ENCODE data around the gene USP1.

Gene USP1

DNA sequence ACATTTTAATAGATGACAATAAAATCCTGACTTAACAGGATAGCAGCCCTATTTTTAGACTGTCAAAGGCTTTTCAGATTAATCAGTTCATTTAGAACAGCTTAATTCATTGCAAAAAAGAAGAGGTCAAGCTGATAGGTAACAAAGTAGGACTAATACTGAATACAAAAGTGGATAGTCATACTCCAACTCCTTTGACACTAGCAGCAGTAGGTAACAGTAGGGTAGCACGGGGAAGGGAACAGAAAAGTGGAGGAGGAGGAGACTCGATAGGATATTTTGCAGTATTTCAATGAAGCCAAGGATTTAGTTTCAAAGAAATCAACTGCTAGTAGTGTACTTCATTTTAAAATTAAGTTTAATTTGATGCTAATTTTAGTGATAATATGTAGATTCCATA, 51.1 kb downstream of the USP1 start:
- DNase-seq, result no peak

DNA sequence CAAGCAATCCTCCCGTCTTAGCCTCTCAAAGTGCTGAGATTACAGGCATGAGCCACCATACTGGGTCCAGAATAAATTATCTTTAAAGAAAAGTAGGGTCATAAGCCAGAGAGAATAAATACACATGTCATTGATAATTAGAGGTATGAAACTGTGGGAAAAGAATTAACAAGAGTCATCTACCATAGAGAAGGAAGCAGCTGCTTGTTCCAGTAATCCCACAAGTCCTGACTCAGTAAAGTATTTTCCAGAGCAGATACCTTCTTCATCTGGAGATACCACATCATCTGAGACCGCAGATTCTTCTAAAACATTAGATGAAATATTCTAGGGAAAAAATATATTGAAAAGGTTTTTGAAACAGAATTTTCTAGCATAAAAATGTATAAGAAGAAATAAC, 55.7 kb downstream of the USP1 start:
- no peak for DNase-seq

DNA sequence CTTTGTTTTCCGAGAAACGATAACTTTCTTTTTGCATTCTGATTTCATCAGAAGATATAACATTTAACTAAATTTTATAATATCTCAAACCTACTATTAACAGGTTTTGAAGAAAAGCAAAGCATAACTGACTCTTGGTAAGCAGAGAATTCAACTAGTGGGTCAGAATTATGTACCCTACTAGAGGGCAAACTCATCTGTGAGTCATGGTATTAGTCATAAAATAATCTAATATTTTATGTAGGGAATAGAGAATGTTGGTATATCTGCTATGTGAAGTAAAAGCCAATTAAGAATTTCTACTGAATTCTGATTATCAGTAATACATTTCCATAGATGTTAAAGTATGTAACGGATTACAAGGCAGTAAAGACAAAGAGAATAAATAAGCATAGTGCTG, 56.8 kb downstream of the USP1 start:
- no peak for DNase-seq

DNA sequence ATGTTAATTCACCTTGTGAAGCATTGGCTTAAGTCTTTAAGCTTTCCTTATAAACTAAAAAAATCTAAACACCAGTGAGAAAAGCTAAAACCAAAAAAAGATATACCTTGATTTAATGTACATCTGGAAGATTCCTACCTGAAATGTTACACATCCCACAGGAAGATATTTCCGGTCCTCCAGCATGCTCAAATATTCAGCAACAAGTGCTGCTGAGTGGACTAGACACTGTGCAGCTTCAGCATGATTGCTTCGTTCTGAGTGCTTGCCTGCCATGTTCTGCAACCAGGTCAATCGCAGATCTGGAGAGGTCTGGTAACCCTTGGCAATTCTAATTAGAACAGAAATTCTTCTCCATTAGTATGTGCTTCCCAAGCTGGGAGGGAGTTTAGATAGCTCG, 57.3 kb downstream of the USP1 start:
- no peak for DNase-seq

DNA sequence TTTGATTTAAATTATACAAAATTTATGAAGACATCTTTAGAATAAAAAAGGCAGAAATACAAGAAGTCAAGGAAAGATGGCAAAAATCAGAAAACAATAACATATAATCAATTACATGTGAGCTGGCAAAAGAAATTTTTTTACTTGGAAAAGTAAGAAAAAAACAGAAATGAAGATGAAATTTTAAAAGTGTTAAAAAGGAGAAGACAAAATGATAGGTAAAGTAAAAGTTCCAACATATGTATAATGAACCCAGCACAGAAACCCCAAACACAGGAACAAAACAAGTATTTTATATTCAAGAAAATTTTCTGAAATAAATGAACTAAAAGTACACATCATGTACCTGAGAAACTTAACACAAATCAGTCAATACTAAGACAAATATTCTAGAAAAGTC, 63.4 kb downstream of the USP1 start:
- DNase-seq, result no peak
